A549 treated with AZD9567 at 1 μM for 4 hours (cell line): ENCODE results near the gene IRAG1. TPM values are rescaled to one million over a fixed set of nuclear protein-coding genes. Genes with fewer than 3 reads are reported as not detected.

Source experiments
- total RNA-seq: library from RNA; stranded (reverse); fragments of 200-300 nt; extraction: Qiagen RNA extraction; gene quantifications from 5 replicates; pipeline ENCODE4 v1.2.3, GENCODE V29; 2022; ENCODE audit not compliant: insufficient read depth

Gene IRAG1
- 0.02 to 0.08 TPM (median 0.03 TPM) in 4 of 5 replicates, not detected in the other for total RNA-seq

GRCh38 chr11:10693509-10694081 lies at the start of gene IRAG1:
IRAG1 (minus strand) TSS chr11:10693755; CDS start chr11:10693602, 153 bp downstream.

Other genes with a start within 250 kb of the IRAG1 start
- 5.3 to 7.0 TPM (median 6.3 TPM) in 5 replicates for gene AMPD3, start 238.5 kb downstream of the IRAG1 start, total RNA-seq
- 18.9 to 29.0 TPM (median 26.9 TPM) in 5 replicates for gene RNF141, start 152.6 kb downstream of the IRAG1 start, total RNA-seq
- gene LYVE1, start 125.1 kb downstream of the IRAG1 start, total RNA-seq, result 0.21 to 0.61 TPM (median 0.23 TPM) in 4 of 5 replicates, not detected in the other
- gene CTR9, start 57.5 kb upstream of the IRAG1 start, total RNA-seq, result 22.5 to 31.9 TPM (median 24.9 TPM) in 5 replicates
- gene EIF4G2, start 115.2 kb upstream of the IRAG1 start, total RNA-seq, result 540 to 1,006 TPM (median 567 TPM) in 5 replicates
- gene ZBED5, start 164.3 kb upstream of the IRAG1 start, total RNA-seq, result 16.8 to 26.0 TPM (median 24.1 TPM) in 5 replicates